HL-60/S4 treated with phorbol 12-myristate 13-acetate at 8.2 ng/mL for 4 days and 3 days (cell line): ENCODE data around the gene PLPP6.

Experiments
- in situ Hi-C: fragments of 300-500 bp; cut with MboI; formaldehyde crosslinking; loops from 2 replicates; pipeline ENCODE4 v1.15.0; 2022; ENCODE audit warnings: low sequenced_read_pairs

PLPP6 gene

GRCh38 chr9:4661611-4662010, 483 bp upstream of the PLPP6 start:
- in situ Hi-C loops: no loop called here

GRCh38 chr9:4662989-4663792, 1.1 kb downstream of the PLPP6 start:
- in situ Hi-C loops: no loop called here

GRCh38 chr9:4663956-4664355, 1.9 kb downstream of the PLPP6 start:
- in situ Hi-C loops: no loop called here

GRCh38 chr9:4665357-4665756, 3.3 kb downstream of the PLPP6 start:
- in situ Hi-C loops: no loop called here

GRCh38 chr9:4666042-4666699, 4.1 kb downstream of the PLPP6 start, which contains the start of gene SPATA6L:
SPATA6L (minus strand) TSS chr9:4666480; CDS start chr9:4666250, 230 bp downstream.
- in situ Hi-C loops: no loop called here

GRCh38 chr9:4667681-4668080, 5.6 kb downstream of the PLPP6 start:
- in situ Hi-C loops: no loop called here

GRCh38 chr9:4668604-4669003, 6.5 kb downstream of the PLPP6 start:
- in situ Hi-C loops: no loop called here

- in situ Hi-C loops: no loop called here
Measured at GRCh38 chr9:4669890-4670289, 7.8 kb downstream of the PLPP6 start.

- in situ Hi-C loops: no loop called here
Measured at GRCh38 chr9:4670591-4670990, 8.5 kb downstream of the PLPP6 start.

- in situ Hi-C loops: no loop called here
Measured at GRCh38 chr9:4671737-4672136, 9.6 kb downstream of the PLPP6 start.

GRCh38 chr9:4674783-4675182, 12.7 kb downstream of the PLPP6 start:
- in situ Hi-C loops: no loop called here

- in situ Hi-C loops: no loop called here
Measured at GRCh38 chr9:4677392-4677791, 15.3 kb downstream of the PLPP6 start.

GRCh38 chr9:4678679-4679267, 16.7 kb downstream of the PLPP6 start:
- in situ Hi-C loops: no loop called here

GRCh38 chr9:4679268-4680172, 17.4 kb downstream of the PLPP6 start, which contains the start of gene CDC37L1:
CDC37L1 (plus strand) TSS chr9:4679569; CDS start chr9:4679768, 199 bp downstream.
- in situ Hi-C loops: no loop called here

GRCh38 chr9:4680173-4680525, 18.1 kb downstream of the PLPP6 start:
- in situ Hi-C loops: no loop called here

- in situ Hi-C loops: no loop called here
Measured at GRCh38 chr9:4680750-4681149, 18.7 kb downstream of the PLPP6 start.

GRCh38 chr9:4684820-4685219, 22.7 kb downstream of the PLPP6 start:
- in situ Hi-C loops: no loop called here

GRCh38 chr9:4686112-4686511, 24.0 kb downstream of the PLPP6 start:
- in situ Hi-C loops: no loop called here

GRCh38 chr9:4686584-4686983, 24.5 kb downstream of the PLPP6 start:
- in situ Hi-C loops: no loop called here

GRCh38 chr9:4689021-4689420, 26.9 kb downstream of the PLPP6 start:
- in situ Hi-C loops: no loop called here

- in situ Hi-C loops: no loop called here
Measured at GRCh38 chr9:4689687-4690104, 27.6 kb downstream of the PLPP6 start.
